Fibroblast of the aortic adventitia (primary cell): ENCODE data around the gene GSTA3. TPM values are rescaled to one million over a fixed set of nuclear protein-coding genes. Genes with fewer than 3 reads are reported as not detected.
"Not testable (repeated sequence)": the region's sequence is repeated elsewhere in the genome, so short reads cannot be mapped to it uniquely, and the experiment has no call there.

ENCODE experiments used
- DNase-seq: peaks from one replicate; pipeline ENCODE4 v3.0.0-alpha.2; 2010; ENCODE audit warnings: low read depth
- H3K4me3 ChIP-seq: 2 replicates; pipeline ENCODE4 v1.5.1; 2011; ENCODE audit warnings: low read depth, mild to moderate bottlenecking, control low read depth, low read length, moderate library complexity
- CTCF ChIP-seq: IDR thresholded peaks from 2 replicates; pipeline ENCODE4 v1.5.1; 2011; ENCODE audit warnings: mild to moderate bottlenecking, low read length, control low read depth, inconsistent platforms; ENCODE audit not compliant: insufficient read depth
- total RNA-seq: library from RNA; depleted of rRNA; stranded (reverse); fragments of >200 nt; gene quantifications from 2 replicates; pipeline ENCODE4 v1.2.3, GENCODE V29; 2012; ENCODE audit warnings: low replicate concordance

Gene GSTA3
- total RNA-seq, 1 donor = not detected

GRCh38 chr6:52909131-52909530, 367 bp downstream of the GSTA3 start:
- no peak for DNase-seq
- H3K4me3 ChIP-seq = no peak overlapping the region
- no peak for TF ChIP-seq CTCF

- DNase-seq = peak; percentile 18
- no peak for TF ChIP-seq CTCF
- no peak overlapping the region for H3K4me3 ChIP-seq
These were observed 972 bp downstream of the GSTA3 start for GRCh38 chr6:52908526-52908925.

GRCh38 chr6:52904562-52905279, 4.8 kb downstream of the GSTA3 start:
- peak; percentile 25 for TF ChIP-seq CTCF
- DNase-seq = no peak
- no peak overlapping the region for H3K4me3 ChIP-seq

GRCh38 chr6:52900536-52900935, 9.0 kb downstream of the GSTA3 start:
- no peak for TF ChIP-seq CTCF
- DNase-seq = no peak
- H3K4me3 ChIP-seq = no peak overlapping the region

GRCh38 chr6:52895790-52896189, 13.7 kb downstream of the GSTA3 start:
- not testable (repeated sequence) for H3K4me3 ChIP-seq, DNase-seq

GRCh38 chr6:52894285-52894684, 15.2 kb downstream of the GSTA3 start:
- no peak overlapping the region for H3K4me3 ChIP-seq
- DNase-seq = no peak
- no peak for TF ChIP-seq CTCF

- H3K4me3 ChIP-seq = no peak overlapping the region
- no peak for DNase-seq
These were observed 15.7 kb downstream of the GSTA3 start for GRCh38 chr6:52893803-52894202.

More at GRCh38 chr6:52893803-52894202, 15.7 kb downstream of the GSTA3 start:
- TF ChIP-seq CTCF = no peak
